ENCODE results near the gene IGHMBP2.

GRCh38 chr11:68966894-68967780, 63.4 kb downstream of the IGHMBP2 start:
- TF ChIP-seq CTCF (IDR thresholded peaks at IDR 0.05) (no peak), POLR2A (IDR thresholded peaks at IDR 0.05) (no peak)
